GM21390 (cell line): ENCODE data around the gene AOAH.
"Not testable (repeated sequence)": the region's sequence is repeated elsewhere in the genome, so short reads cannot be mapped to it uniquely, and the experiment has no call there.

Experiments
- ATAC-seq: cut with Tn5 transposase; IDR thresholded peaks from one replicate; pipeline ENCODE4 v1.9.1; 2021; ENCODE audit not compliant: unreplicated experiment

Gene AOAH

DNA sequence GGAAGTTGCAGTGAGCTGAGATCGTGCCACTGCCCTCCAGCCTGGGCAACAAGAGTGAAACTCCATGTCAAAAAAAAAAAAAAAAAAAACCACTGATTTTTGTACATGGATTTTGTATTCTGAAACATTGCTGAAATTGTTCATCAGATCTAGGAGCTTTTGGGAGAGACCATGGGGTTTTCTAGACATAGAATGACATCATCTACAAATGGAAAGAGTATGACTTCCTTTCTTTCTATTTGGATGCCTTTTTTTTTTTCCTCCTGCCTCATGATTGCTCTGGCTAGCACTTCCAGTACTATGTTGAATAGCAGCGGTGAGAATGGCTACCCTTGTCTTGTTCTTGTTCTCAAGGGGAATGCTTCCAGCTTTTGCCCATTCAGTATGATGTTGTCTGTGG is 245.5 kb downstream of the AOAH start:
- no peak for ATAC-seq

DNA sequence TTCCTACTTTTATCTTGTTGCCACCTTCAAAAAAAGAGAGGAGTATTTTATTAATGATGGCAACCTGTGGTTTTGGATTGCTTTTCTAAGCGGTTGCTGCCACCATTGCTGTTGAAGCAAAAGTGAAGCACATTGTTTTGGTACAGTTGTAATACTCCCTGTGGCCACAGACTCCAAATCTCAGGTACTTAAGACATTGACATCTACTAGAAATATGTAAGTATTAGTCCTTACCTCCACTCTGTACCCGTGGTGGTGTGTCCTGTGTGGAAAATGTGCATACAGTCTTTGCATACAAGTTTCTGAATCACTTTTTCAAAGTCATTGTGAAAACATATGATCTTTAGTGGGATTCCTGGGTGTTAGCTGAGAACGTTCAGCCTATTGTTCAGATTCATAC is 248.9 kb downstream of the AOAH start:
- ATAC-seq: no peak

GRCh38 chr7:36475011-36475342 is 249.3 kb downstream of the AOAH start:
- no peak for ATAC-seq

DNA sequence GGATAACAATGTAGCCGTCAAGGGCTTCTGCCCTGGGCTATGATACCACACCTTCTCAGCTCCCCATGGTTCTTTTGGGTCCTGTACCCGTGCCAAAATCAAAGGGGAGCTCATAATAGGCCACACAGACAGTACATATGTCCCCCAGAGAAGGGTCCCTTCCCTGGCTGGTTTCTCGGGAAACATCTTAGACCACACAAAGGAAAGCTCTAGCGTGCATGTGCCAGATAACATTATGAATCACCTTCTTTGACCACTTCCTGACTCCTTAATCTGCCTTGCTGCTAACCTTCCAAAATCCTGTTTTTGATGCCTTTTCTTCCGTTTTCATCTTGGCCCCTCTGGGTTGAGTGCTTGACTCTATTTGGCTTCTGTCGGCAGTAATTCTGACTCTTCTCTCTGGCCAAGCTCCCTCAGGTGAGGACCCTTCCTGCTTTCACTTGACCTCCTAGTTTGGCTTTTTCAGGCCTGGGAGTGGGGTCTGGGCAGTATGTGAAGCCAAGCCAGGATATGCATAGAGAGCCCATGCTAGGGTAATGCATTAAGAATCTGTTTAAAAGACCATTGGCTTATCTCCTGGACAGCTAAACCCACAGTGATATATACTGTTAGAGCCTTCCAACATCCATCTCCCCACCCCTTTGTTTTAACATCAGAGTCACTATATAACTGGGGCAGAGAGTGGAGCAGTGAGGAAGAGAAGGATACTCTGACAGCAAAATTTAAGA is 249.8 kb downstream of the AOAH start:
- no peak for ATAC-seq

DNA sequence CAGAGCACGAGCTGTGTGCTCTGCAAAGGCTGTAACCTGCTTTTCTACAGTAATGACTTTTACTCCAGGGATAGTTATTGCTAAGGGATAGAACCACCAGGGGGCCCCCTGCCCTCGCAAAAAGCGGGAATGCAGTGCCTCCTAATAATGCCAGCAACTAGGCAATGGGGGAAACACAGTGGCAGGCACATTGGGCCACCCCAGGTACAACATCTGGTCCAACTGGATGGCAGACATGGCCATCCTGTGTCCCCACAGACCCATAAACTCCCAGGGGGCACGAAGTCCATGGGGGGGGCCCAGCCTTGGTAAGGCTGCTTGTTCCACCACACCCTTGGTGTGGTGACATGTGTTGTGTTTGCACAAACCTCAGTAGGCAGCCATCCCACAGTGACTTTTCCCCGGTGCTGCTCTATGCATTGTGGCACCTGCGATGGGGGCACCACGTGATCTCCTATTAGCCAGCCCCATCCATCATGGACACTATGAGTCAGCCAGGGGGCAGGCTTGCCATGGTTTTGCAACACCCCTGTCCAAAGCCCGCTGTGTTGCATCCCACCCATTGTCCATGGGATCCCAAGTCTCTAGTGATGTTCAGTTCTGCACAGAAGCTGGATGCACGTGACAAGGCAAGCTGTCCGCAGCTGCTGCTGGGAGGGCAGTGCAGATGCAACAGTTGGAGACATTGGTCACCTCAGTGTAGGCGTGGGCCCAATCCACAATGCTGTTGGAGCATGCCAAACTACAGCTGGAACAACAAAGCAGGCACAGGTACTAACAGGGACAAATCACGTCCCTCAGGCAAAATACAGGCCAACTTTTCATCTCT is 250.6 kb downstream of the AOAH start:
- ATAC-seq: no peak

GRCh38 chr7:36472141-36472729 is 252.1 kb downstream of the AOAH start:
- ATAC-seq: no peak

DNA sequence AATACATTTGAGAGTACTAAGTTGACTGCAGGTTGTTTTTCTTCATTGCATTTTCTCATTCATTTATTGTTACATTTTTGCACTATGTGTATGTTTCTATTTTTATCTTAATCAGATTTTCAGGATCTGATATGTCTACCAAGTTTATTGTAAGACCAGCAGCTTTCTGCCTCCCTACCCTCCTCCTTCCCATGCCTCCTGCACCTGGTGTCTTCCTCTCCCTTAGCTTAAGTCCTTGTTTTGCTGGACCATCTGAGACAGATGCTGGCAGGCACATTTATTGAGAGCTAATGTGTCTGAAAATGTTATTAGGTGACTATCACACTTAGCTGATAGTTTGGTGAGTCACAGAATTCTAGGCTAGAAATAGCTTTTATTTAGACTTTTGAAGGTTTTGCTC is 255.1 kb downstream of the AOAH start:
- ATAC-seq: no peak

GRCh38 chr7:36468370-36469101 is 255.8 kb downstream of the AOAH start:
- no peak for ATAC-seq

DNA sequence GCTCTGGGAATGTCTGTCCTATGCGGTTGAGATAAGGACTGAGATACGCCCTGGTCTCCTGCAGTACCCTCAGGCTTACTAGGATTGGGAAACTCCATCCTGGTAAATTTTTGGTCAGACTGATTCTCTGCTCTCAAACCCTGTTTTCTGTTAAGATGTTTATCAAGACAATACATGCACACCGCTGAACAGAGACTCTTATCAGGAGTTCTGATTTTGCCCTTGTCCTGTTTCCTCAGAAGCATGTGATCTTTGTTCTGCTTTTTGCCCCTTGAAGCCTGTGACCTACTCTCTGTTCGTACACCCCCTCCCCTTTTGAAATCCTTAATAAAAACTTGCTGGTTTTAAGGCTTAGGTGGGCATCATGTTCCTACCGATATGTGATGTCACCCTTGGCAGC is 258.3 kb downstream of the AOAH start:
- not testable (repeated sequence) for ATAC-seq

- no peak for ATAC-seq
These were observed 260.0 kb downstream of the AOAH start for GRCh38 chr7:36464271-36464670.
